Caco-2 (cell line): ENCODE measurements around the gene MICA. TPM values are rescaled to one million over a fixed set of nuclear protein-coding genes. Genes with fewer than 3 reads are reported as not detected.

Experiments used
- BruUV-seq: library from RNA; stranded (reverse); fragments of 400-500 nt; replicated peaks from 2 replicates; lab custom pipeline; 2021; lab: Mats Ljungman, UMichigan
- CTCF ChIA-PET: fragments of 300-600 bp; sonication (Branson Sonifier 250); formaldehyde crosslinking; loops from one replicate; lab custom pipeline; 2022; ENCODE audit warnings: antibody characterized with exemption; lab: Charles Lee
- POLR2A ChIA-PET: fragments of 300-600 bp; sonication (Branson Sonifier 250); formaldehyde crosslinking; loops from one replicate; lab custom pipeline; 2022; ENCODE audit warnings: antibody characterized with exemption; lab: Charles Lee
- DNase-seq, 2 experiments: peaks; one replicate each; pipeline versions ENCODE4 v3.0.0 to v3.0.0-alpha.2; 2020 to 2022
- H3K27me3 ChIP-seq: replicated peaks from 2 replicates; pipeline ENCODE4 v1.6.0; 2011; ENCODE audit warnings: low read length; ENCODE audit not compliant: control insufficient read depth, insufficient read depth
- H3K36me3 ChIP-seq: 2 replicates; pipeline ENCODE4 v1.5.1; 2011; ENCODE audit warnings: low read length; ENCODE audit not compliant: control insufficient read depth, insufficient read depth
- H3K4me1 ChIP-seq: fragments of 250-450 bp; sonication (Bioruptor Pico); 2 replicates; pipeline ENCODE4 v1.5.1; 2020; ENCODE audit warnings: mild to moderate bottlenecking
- H3K4me3 ChIP-seq: 2 replicates; pipeline ENCODE4 v1.5.1; 2011; ENCODE audit warnings: low read depth, mild to moderate bottlenecking, control low read depth, low read length
- H3K9me3 ChIP-seq: fragments of 250-450 bp; sonication (Bioruptor Pico); 2 replicates; pipeline ENCODE4 v1.5.1; 2020; ENCODE audit warnings: mild to moderate bottlenecking, moderate library complexity
- H3K27ac Mint-ChIP-seq: one replicate; pipeline ENCODE4 v1.8.0; 2022; ENCODE audit warnings: mixed read lengths; ENCODE audit not compliant: unreplicated experiment
- H3K27me3 Mint-ChIP-seq: one replicate; pipeline ENCODE4 v1.8.0; 2022; ENCODE audit warnings: mixed read lengths; ENCODE audit not compliant: insufficient read depth, unreplicated experiment
- H3K36me3 Mint-ChIP-seq: one replicate; pipeline ENCODE4 v1.8.0; 2022; ENCODE audit warnings: mild to moderate bottlenecking, mixed read lengths; ENCODE audit not compliant: insufficient read depth, unreplicated experiment
- H3K4me1 Mint-ChIP-seq: one replicate; pipeline ENCODE4 v1.8.0; 2022; ENCODE audit warnings: low read depth, mixed read lengths; ENCODE audit not compliant: unreplicated experiment
- H3K4me3 Mint-ChIP-seq: one replicate; pipeline ENCODE4 v1.8.0; 2022; ENCODE audit warnings: mild to moderate bottlenecking, moderate library complexity, mixed read lengths; ENCODE audit not compliant: unreplicated experiment
- H3K9me3 Mint-ChIP-seq: one replicate; pipeline ENCODE4 v1.8.0; 2022; ENCODE audit warnings: mixed read lengths; ENCODE audit not compliant: unreplicated experiment
- CTCF ChIP-seq, 2 experiments: fragments of 200-600 bp in 1 of 2; IDR thresholded peaks; 1 replicate in 1 of 2; 2 replicates in 1 of 2; pipeline versions ENCODE4 v1.5.1 to v1.8.0; 2011 to 2022; ENCODE audit warnings: antibody characterized with exemption in 1 of 2, control low read depth in 1 of 2, inconsistent platforms in 1 of 2, low read depth in 1 of 2, low read length in 1 of 2, mild to moderate bottlenecking in 1 of 2, moderate library complexity in 1 of 2; ENCODE audit not compliant: insufficient read depth in 1 of 2, severe bottlenecking in 1 of 2, unreplicated experiment in 1 of 2
- intact Hi-C: fragments of 100-400 bp; cut with micrococcal nuclease; formaldehyde crosslinking; loops from one replicate; pipeline ENCODE4 v1.10.0; 2022; ENCODE audit not compliant: unreplicated experiment
- microRNA-seq: library from miRNA; unstranded; fragments of <30 nt; microRNA quantifications from one replicate; pipeline ENCODE4 v1.2.0, GENCODE V29; 2022
- total RNA-seq: library from RNA; stranded (reverse); gene quantifications from 2 replicates; pipeline ENCODE4 v1.2.3, GENCODE V29; 2022

Gene MICA
- total RNA-seq, 1 experiment from 2014 or later, result 12.6 TPM

DNA sequence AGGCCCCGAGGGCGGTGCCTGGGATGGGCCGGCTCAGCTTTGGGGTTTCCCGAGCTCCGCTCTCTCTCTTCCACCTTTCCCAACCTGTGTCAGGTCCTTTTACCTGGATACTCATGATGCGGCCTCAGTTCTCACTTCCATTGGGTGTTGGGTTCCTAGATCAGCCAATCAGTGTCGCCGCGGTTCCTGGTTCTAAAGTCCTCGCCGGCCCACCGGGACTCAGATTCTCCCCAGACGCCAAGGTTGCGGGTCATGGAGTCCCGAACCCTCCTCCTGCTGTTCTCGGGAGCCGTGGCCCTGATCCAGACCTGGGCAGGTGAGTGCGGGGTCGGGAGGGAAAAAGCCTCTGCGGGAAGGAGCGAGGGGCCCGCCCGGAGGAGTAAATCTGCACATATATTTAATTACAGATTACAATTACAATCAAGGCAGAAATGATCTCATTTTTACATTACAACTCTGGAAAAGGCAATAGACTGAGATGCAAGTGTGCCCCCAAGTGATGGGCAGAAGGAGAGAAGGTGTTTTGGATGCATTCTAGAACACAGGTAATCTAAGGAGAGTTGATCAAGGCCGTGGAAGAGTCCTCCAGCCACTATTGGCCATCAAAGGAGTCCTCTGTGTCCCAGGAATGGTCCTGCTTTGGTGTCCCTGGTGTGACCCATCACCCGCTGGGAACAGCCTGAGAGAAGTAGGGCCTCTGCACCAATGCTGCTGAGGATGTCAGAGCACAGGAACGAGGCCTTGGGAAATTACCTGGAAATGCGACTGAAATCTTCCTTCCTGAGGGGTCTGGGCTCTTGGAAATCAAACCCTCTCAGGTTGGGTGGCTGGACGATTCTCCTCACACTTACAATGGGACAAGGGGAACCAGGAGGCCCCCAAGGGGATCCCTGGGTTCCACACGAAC lies 59.8 kb downstream of the MICA start:
- BruUV-seq, result TSS peak; percentile 84
- Histone ChIP-seq H3K36me3 (no peaks in the 10 kb centered on the region), H3K9me3 (no peaks in the 10 kb centered on the region), H3K4me1 (no peaks in the 10 kb centered on the region), H3K27me3 (no peaks in the 10 kb centered on the region), H3K4me3 (peak overlapping the region; percentile 27; the same call in 1 of the 2 replicates)
- Mint-ChIP-seq H3K4me3 (peak overlapping the region; percentile 78), H3K36me3 (peaks cover 10% of the 10 kb centered on the region), H3K27ac (peak overlapping the region; percentile 65), H3K4me1 (peaks cover 8% of the 10 kb centered on the region), H3K27me3 (peaks cover 3% of the 10 kb centered on the region), H3K9me3 (no peaks in the 10 kb centered on the region)
- no peak for TF ChIP-seq CTCF (IDR thresholded peaks at IDR 0.05; ENCODE audit: insufficient read depth in 1 of 2, low read depth in 1 of 2, low read length in 1 of 2, severe bottlenecking in 1 of 2, unreplicated experiment in 1 of 2)
- POLR2A ChIA-PET, result interaction anchor here (1.0 kb wide), 1 partner anchor 66 kb away, joined by 4 read pairs; the partner anchor contains the start of gene MCCD1
- intact Hi-C loops, result no loop called here
- DNase-seq, result peak; percentile 87
- CTCF ChIA-PET, result no interaction called here

DNA sequence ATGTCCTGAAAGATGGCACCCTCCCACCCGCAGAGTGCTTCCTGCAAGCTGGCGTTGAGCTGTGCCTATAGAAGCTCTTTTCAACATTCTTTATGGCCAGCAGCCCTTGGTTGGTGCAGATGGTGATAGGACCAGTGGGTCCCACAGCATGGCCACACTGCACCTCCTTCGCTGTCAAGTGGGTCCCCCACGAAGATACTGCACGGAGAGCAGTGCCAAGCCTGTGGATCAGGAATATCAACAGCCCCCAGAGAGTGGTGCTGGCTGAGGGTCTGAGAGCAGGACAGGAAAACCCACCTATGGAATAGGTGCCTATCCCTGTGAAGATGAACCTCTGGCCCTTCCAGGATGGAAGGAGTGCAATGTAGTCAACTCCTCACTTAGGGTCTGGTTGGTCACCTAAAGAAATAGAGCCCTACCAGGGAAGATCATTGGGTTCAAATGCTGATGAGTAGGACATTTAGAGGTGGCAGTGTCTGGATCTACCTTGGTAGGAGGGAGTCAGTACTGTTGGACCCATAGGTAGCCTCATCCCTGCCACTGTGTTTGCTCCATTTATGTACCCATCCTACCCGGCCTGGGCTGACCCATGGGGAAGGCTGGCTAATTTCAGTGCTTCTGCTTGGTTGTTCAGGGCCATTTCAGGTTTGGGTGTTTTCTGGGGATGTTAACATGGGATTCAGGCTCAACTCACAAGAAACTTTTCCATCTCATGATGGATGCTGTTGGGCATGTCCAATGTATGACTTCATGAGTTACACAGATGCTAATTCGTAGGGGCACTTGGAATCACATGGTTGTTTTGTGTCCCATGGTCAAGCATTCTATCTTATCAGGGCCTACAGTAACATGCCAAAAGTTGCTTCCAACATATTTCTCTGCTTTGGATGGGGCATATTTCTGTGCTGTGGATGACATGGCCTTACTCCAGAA lies 61.1 kb downstream of the MICA start:
- no peaks in the 10 kb centered on the region for H3K9me3 ChIP-seq
- intact Hi-C loops, result no loop called here
- Mint-ChIP-seq H3K27ac (no peak overlapping the region), H3K9me3 (no peaks in the 10 kb centered on the region), H3K36me3 (peaks cover 10% of the 10 kb centered on the region), H3K27me3 (peaks cover 3% of the 10 kb centered on the region), H3K4me3 (no peak overlapping the region), H3K4me1 (peaks cover 8% of the 10 kb centered on the region)
- H3K4me1 ChIP-seq, result no peaks in the 10 kb centered on the region
- H3K4me3 ChIP-seq, result no peak overlapping the region
- no peak for DNase-seq
- POLR2A ChIA-PET, result no interaction called here
- no peaks in the 10 kb centered on the region for H3K27me3 ChIP-seq
- no TSS peak for BruUV-seq
- TF ChIP-seq CTCF (IDR thresholded peaks at IDR 0.05; ENCODE audit: insufficient read depth in 1 of 2, low read depth in 1 of 2, low read length in 1 of 2, severe bottlenecking in 1 of 2, unreplicated experiment in 1 of 2), result no peak
- H3K36me3 ChIP-seq, result no peaks in the 10 kb centered on the region
- CTCF ChIA-PET, result no interaction called here

Small RNA genes within 50 kb of the gene (microRNA-seq; reads per million reads assigned to microRNA genes)
- not detected for gene MIR6891

Other genes starting within 250 kb of the MICA start
- gene CCHCR1, start 245.8 kb upstream of the MICA start, total RNA-seq, result 37.7 and 43.2 TPM in 2 replicates
- 19.3 and 20.3 TPM in 2 replicates for gene TCF19, start 245.0 kb upstream of the MICA start, total RNA-seq
- not detected in 2 replicates for gene POU5F1, start 232.9 kb upstream of the MICA start, total RNA-seq
- gene HLA-C, start 131.5 kb upstream of the MICA start, total RNA-seq, result 143 and 149 TPM in 2 replicates
- gene HLA-B, start 46.4 kb upstream of the MICA start, total RNA-seq, result 40.9 and 41.9 TPM in 2 replicates
- gene MICB, start 94.5 kb downstream of the MICA start, total RNA-seq, result 6.4 and 7.5 TPM in 2 replicates
- not detected in 2 replicates for gene MCCD1, start 125.4 kb downstream of the MICA start, total RNA-seq
- 416 and 423 TPM in 2 replicates for gene DDX39B, start 138.4 kb downstream of the MICA start, total RNA-seq
- 0.26 and 0.43 TPM in 2 replicates for gene ATP6V1G2, start 143.0 kb downstream of the MICA start, total RNA-seq
- gene NFKBIL1, start 144.0 kb downstream of the MICA start, total RNA-seq, result 14.7 and 17.4 TPM in 2 replicates
- gene LTA, start 168.7 kb downstream of the MICA start, total RNA-seq, result not detected in 2 replicates
- gene TNF, start 172.0 kb downstream of the MICA start, total RNA-seq, result not detected in 2 replicates
- not detected in 2 replicates for gene LTB, start 178.8 kb downstream of the MICA start, total RNA-seq
- gene LST1, start 182.7 kb downstream of the MICA start, total RNA-seq, result not detected in 2 replicates
- not detected in 2 replicates for gene NCR3, start 189.4 kb downstream of the MICA start, total RNA-seq
- gene AIF1, start 211.6 kb downstream of the MICA start, total RNA-seq, result 2.2 and 2.7 TPM in 2 replicates
- 213 and 222 TPM in 2 replicates for gene PRRC2A, start 217.1 kb downstream of the MICA start, total RNA-seq
- gene BAG6, start 249.1 kb downstream of the MICA start, total RNA-seq, result 354 and 376 TPM in 2 replicates